Measurements from ENCODE around the gene IFNA2.
"Not testable (repeated sequence)": the region's sequence is repeated elsewhere in the genome, so short reads cannot be mapped to it uniquely, and the experiment has no call there.

IFNA2 gene

GRCh38 chr9:21381448-21382339, 3.5 kb downstream of the IFNA2 start:
- no peak for DNase-seq (ENCODE audit: low spot score)

GRCh38 chr9:21371467-21371866, 13.7 kb downstream of the IFNA2 start:
- not testable (repeated sequence) for DNase-seq (ENCODE audit: low spot score)

DNA sequence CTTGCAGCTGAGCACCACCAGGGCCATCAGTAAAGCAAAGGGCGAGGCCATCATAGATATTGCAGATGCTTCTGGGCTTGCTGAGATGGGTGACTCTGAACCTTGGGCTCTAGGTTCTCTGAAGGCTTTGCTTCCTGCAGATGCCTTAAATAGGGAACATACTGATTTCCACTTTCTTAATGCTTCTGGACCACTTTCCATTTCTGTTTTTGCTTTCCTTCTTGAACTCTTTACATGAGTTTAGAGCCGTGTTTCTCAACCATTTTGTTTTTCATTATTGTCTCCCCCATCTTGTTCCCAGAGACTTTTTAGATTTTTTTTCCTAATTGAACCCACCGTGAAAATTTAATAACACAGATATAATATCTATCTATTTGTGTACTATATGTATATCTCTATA, 17.2 kb downstream of the IFNA2 start, which contains the start of gene IFNA13:
IFNA13 (minus strand) TSS at position 101 of the 400 bp plus-strand sequence; CDS start at position 54, 47 bp downstream.
- DNase-seq (ENCODE audit: low spot score) = no peak

DNA sequence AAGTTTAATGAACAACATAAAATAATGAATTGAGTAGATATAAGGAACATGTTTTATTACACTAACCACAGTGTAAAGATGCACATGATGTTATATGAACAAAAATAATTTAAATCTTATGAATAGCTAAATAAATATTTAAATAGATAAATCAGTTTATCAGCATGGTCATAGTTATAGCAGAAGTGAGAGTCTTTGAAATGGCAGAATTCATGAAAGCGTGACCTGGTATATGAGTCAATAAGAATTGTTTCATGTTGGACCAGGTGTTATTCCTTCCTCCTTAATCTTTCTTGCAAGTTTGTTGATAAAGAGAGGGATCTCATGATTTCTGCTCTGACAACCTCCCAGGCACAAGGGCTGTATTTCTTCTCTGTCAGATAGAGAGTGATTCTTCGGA, 18.0 kb downstream of the IFNA2 start:
- not testable (repeated sequence) for DNase-seq (ENCODE audit: low spot score)

GRCh38 chr9:21362287-21362686, 22.9 kb downstream of the IFNA2 start:
- DNase-seq (ENCODE audit: low spot score) = no peak

DNA sequence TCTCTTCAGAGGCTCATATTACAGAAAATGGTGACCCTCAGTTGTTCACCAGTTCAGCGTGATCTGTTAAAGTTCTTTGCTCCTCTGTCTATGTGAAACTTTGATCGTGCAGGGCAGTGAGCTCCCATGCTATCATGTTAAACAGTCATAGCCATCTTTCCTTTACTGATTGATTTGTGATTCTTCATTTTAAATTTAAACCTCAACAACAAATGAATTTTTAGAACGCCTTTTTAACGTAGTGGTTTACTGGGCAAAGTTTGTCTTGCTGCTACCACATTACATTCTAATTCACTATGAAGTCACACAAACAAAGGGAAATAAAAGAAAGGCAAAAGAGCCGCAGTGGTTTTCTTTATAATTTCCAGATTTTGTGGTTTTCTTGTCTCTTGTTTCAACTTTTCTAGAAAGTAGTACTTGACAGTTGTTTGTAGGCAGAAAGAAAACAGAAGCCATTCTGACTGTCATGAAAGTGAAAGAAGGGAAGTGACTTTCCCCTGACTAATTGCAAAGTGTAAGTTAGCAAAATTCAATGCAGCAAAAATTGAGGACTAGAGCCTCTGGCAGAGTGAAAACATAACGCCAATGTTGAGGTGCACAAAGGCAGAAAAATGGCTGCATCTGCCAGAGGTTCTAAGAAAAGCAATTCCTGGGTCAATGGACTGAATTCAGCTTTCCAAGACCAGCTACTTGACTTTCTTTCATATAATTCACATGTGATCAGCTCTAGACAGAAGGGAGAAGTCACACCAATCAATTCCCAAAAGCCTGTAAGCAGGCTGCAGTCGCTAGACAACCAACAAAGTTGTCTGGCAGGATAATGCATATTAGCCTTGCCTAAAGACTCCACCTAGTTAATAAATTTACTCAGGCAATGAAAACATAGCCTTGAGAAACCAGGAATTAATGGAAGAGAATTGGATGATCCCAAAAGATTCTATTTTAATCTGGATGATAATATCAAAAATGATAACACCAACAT, 27.4 kb downstream of the IFNA2 start:
- peak; percentile 13 for DNase-seq (ENCODE audit: low spot score)

- DNase-seq (ENCODE audit: low spot score) = no peak
Measured at GRCh38 chr9:21350787-21351186, 34.4 kb downstream of the IFNA2 start, which contains the start of gene IFNA6. IFNA6 (minus strand) TSS chr9:21350887; CDS start chr9:21350887, 0 bp downstream.

DNA sequence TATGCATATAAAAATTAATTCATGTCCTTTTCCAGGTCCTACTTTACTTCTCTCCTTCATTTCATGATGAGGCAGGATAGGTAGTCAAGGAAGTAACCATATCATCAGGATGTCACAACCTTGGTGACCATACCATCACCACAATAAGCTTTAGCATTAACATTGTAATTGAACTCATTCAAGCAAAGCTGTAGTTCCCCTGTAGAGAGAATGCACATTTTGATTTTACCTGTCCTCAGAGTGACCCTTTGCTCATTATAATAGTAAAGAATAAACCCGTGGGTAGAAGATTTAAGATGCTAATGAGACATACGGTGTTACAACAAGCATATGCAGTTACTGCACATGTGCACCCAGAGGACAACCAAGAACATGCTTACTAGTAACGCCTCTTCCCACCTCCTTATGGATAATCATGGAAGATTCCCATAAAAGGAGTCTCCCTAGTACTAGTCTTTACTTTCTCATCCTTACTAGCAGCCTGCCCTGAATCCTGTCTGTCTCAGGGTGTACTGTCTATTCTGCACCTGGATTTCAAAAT, 36.7 kb downstream of the IFNA2 start:
- no peak for DNase-seq (ENCODE audit: low spot score)

DNA sequence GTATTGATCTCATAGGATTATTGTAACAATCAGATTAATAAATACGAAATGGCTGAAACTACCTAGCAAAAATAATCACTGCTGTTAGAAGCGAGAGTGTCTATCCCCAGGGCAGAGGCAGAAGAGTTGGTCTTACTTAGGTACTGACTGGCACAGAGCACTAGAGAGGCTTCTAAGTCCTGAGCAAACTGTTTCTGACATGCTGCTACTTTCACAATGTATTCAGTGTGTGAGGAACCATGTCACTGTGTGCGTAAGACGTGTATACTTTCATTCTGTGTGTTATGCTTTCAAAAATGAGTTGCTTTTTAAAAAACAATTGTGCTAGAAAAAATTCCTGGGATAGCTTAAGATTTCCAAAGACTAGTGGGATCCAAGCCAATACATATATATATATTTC, 44.5 kb downstream of the IFNA2 start:
- DNase-seq (ENCODE audit: low spot score) = no peak

GRCh38 chr9:21336457-21336856, 48.7 kb downstream of the IFNA2 start:
- no peak for DNase-seq (ENCODE audit: low spot score)

DNA sequence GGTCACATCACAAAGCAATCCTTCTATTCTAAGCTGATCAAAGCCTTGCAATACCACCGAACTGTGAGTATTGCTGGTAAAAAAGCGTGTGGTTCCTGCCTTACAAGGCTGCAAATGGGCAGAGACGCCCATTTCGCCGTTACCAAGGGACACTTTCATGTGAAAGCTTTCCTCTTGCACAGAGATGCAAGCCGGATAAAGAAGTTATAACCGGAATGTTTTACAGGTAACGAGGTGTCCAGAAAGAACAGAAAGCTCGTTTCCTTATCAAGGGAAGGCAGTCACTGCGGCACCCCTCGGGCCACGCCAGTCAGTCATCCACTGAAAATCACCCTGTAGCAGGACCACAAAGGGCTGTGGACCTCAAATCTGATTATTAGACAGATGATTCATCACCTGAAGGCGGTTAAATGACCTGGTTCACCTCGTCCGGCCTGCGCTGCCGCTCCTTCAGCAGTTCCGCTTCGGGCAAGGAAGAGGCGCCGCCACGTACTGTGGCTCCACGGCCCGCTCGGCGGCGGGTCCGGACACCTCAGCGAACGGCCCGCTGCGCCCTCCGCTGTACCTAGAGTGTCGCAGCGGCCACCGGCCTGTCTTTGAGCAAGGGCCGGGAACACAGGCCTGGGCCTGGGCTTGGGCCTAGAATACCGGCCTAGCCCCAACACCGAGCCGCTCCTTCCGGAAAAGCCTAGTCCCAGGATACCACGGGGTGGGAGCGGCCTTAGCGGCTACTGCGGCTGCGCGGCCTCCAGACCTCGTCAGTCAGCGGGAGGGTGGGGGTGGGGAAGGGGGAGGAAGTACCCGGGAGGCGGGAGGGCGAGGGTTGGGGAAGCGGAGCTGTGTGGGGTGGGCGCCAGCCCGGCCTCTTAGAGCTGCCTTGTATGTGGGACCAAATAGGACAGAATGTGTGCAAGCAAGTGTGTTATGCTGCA, 50.2 kb downstream of the IFNA2 start, which contains the start of gene KLHL9:
KLHL9 (minus strand) TSS at position 704 of the 932 bp plus-strand sequence; CDS start at position 159, 545 bp downstream.
- peak; percentile 88 for DNase-seq (ENCODE audit: low spot score)
